Right cardiac atrium (tissue), 5 donors: ENCODE results near the gene TBX21. TPM values are rescaled to one million over a fixed set of nuclear protein-coding genes. Genes with fewer than 3 reads are reported as not detected.
"Not testable (repeated sequence)": the region's sequence is repeated elsewhere in the genome, so short reads cannot be mapped to it uniquely, and the experiment has no call there.

Experiments
- ATAC-seq, 2 donors: fragments of 200-7000 bp; cut with Tn5 transposase; one replicate each; pipeline versions ENCODE4 v1.8.0 to v1.9.1; 2020; ENCODE audit warnings: moderate library complexity in 2 of 2, mild to moderate bottlenecking in 1 of 2
- DNase-seq, 3 donors: peaks; one replicate each; pipeline ENCODE4 v3.0.0-alpha.2; 2020
- H3K27ac ChIP-seq: one replicate; pipeline ENCODE4 v1.5.1; 2013; ENCODE audit warnings: mild to moderate bottlenecking, low read length, control low read depth, moderate library complexity
- H3K27me3 ChIP-seq: one replicate; pipeline ENCODE4 v1.6.1; 2013; ENCODE audit not compliant: control insufficient read depth, insufficient read depth
- H3K4me1 ChIP-seq: one replicate; pipeline ENCODE4 v1.6.1; 2013; ENCODE audit warnings: low read length; ENCODE audit not compliant: control insufficient read depth, insufficient read depth
- H3K4me3 ChIP-seq: one replicate; pipeline ENCODE4 v1.5.1; 2013; ENCODE audit warnings: low read length, control low read depth
- H3K9me3 ChIP-seq: one replicate; pipeline ENCODE4 v1.6.1; 2013; ENCODE audit warnings: low read length; ENCODE audit not compliant: control insufficient read depth
- WGBS: extraction: QIAGEN DNeasy Blood & Tissue Kit; methylation state at CpG from one replicate; pipeline ENCODE4 v1.1.7; 2013; 5-methylcytosine and 5-hydroxymethylcytosine counted together
- intact Hi-C, 4 donors: fragments of 100-400 bp; cut with DNase I; formaldehyde crosslinking; loops; one replicate each; pipeline versions ENCODE4 v1.11.0 to v1.14.0; 2022 to 2023
- polyA plus RNA-seq: library from polyadenylated mRNA; stranded (reverse); fragments of 200-250 nt; gene quantifications from one replicate; pipeline ENCODE4 v1.2.3, GENCODE V29; 2013
- total RNA-seq, 4 donors: library from RNA; stranded (reverse); fragmentation: NEBNext Ultra II Directional; extraction: Animal tissue kit (Norgen Biotek cat#: 25700); gene quantifications; one replicate each; pipeline ENCODE4 v1.2.1, GENCODE V29; 2021
- donor health status: healthy with polysubstance abuse.
- donor health status: DM: no; HTN: yes; CAD: no.
- donor health status: DM: no; HTN: no; CAD: no.
- donor health status: DM: no; HTN: yes; CAD: no; lungs with severe emphysema.
- donor health status: DM: yes; HTN: yes; CAD: no.

TBX21 gene
- total and polyA plus RNA-seq, 5 donors = 0.14 to 0.60 (median 0.26) TPM; not detected in 1

DNA sequence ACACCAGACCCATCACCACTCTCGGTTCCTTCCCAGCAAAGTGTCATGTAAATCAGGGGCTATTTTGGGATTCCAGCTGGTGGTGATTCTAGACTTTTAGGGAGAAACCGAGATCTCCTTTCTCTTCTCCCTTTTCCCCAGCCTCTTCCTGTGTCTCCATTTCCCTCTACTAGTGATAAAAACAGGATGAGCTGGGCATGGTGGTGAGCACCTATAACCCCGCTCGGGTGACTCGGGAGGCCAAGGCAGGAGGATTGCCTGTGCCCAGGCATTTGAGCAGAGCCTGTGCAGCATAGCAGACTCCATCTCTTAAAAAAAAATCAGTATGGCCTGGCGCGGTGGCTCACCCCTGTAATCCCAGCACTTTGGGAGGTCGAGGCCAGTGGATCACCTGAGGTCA is 6.1 kb downstream of the TBX21 start:
- WGBS = 77% methylated on average over 8 of the region's 8 CpGs
- no peaks in the 10 kb centered on the region for H3K9me3 ChIP-seq
- H3K4me3 ChIP-seq = no peak overlapping the region
- DNase-seq (no peak), ATAC-seq (no peak)
- intact Hi-C loops = no loop called here
- H3K4me1 ChIP-seq = no peaks in the 10 kb centered on the region
- no peaks in the 10 kb centered on the region for H3K27me3 ChIP-seq
- H3K27ac ChIP-seq = no peak overlapping the region

DNA sequence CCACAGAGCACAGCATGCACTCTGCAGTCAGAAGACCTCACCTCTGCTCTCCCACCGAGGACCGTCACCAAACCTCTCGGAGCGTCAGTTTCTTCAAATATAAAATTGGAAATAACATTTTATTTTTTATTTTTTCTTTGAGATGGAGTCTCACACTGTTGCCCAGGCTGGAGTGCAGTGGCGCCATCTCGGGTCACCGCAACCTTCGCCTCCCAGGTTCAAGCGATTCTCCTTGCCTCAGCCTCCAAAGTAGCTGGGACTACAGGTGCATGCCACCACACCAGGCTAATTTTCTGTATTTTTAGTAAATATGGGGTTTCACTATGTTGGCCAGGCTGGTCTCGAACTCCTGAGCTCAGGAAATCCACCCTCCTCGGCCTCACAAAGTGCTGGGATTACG is 6.9 kb downstream of the TBX21 start:
- H3K4me1 ChIP-seq, H3K4me3 ChIP-seq, H3K27ac ChIP-seq, H3K27me3 ChIP-seq, DNase-seq, intact Hi-C loops, H3K9me3 ChIP-seq, ATAC-seq: not testable (repeated sequence)
- WGBS = 89% methylated on average over 12 of the region's 12 CpGs

DNA sequence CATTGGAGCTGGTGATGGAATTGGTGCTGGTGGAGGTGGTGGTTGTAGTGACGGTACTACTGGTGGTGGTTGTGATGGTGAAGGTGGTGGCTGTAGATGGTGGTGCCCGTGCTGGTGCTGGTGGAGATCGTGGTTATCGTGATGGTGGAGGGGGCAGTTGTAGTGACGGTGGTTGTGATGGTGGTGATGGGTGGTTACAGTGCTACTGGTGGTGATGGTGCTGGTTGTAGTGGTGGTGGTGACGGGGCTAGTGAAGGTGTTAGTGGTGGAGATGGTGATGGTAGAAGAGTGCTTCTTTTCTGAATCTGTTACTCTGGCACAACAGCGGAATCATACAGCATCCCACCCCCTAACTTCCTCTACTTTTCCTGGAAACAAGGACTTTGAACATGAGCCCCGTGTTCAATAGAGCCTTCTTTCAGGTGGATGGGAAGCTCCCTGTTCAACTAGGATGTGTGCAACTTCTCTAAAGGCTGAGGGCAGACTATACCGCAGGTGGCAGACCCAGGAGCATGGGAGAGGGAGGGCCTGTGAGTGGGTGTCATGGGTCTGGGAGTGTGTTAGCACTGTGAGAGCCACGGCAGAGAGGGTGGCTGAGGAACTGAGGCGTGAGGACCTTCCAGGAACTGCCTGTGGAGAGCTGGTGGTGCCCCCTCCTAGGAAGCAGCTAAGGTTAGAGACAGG is 8.2 kb downstream of the TBX21 start:
- WGBS = 86% methylated on average over 11 of the region's 11 CpGs
- Histone ChIP-seq H3K4me1 (no peaks in the 10 kb centered on the region), H3K9me3 (no peaks in the 10 kb centered on the region), H3K27me3 (no peaks in the 10 kb centered on the region), H3K27ac (no peak overlapping the region), H3K4me3 (no peak overlapping the region)
- intact Hi-C loops = no loop called here
- ATAC-seq (no peak), DNase-seq (no peak)

DNA sequence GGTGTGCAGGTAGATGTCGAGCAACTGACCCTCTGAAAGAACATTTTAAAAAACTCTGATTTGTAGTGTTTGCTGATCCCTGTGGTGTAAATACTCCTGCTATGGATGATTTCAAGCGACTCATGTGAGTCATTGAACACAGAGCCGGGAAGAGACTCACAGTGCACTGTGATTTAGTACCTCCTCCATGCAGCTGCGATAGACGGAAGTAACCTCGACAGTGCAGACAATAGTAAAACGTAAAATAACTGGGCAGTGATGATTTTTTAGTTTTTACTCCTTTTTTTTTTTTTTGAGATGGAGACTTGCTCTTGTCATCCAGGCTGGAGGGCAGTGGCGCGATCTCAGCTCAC is 8.7 kb downstream of the TBX21 start:
- Histone ChIP-seq H3K27ac (no peak overlapping the region), H3K9me3 (no peaks in the 10 kb centered on the region), H3K27me3 (no peaks in the 10 kb centered on the region), H3K4me3 (no peak overlapping the region), H3K4me1 (no peaks in the 10 kb centered on the region)
- intact Hi-C loops = no loop called here
- WGBS = 83% methylated on average over 9 of the region's 9 CpGs
- ATAC-seq (no peak), DNase-seq (no peak)

DNA sequence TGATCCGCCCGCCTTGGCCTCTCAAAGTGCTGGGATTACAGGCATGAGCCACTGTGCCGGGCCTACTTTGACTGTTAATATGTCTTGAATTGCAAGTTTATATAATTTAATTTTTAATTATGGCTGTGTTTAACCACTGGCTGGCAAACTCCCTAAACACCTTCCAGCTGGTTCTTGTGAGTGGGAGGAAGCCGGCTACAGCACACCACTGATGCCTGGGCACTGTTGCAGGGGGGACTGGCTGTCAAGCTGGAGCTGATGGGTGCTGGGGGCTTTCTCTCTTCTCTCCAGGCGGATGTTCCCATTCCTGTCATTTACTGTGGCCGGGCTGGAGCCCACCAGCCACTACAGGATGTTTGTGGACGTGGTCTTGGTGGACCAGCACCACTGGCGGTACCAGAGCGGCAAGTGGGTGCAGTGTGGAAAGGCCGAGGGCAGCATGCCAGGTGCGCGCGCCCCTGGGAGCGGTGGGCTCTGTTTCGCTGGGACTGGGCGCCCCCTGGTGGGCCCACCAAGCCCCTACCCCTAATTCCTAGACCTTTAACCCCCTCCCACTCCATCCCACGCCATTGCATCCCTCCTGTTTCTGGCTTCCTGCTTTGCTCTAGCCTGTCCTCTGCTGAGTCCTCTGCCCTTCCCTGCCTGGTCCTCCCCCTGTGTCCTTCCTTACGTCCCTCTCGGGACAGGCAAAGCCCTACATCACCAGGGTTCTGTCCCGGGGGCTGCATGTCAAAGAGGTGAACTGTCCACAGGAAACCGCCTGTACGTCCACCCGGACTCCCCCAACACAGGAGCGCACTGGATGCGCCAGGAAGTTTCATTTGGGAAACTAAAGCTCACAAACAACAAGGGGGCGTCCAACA is 9.5 kb downstream of the TBX21 start:
- intact Hi-C loops = no loop called here
- ATAC-seq = peak in 1 of 2 donors; percentile 27
- H3K27ac ChIP-seq = no peak overlapping the region
- no peaks in the 10 kb centered on the region for H3K4me1 ChIP-seq
- H3K9me3 ChIP-seq = no peaks in the 10 kb centered on the region
- H3K27me3 ChIP-seq = no peaks in the 10 kb centered on the region
- DNase-seq = peak in 1 of 3 donors; percentile 63
- H3K4me3 ChIP-seq = no peak overlapping the region
- 33% methylated on average over 26 of the region's 26 CpGs for WGBS

DNA sequence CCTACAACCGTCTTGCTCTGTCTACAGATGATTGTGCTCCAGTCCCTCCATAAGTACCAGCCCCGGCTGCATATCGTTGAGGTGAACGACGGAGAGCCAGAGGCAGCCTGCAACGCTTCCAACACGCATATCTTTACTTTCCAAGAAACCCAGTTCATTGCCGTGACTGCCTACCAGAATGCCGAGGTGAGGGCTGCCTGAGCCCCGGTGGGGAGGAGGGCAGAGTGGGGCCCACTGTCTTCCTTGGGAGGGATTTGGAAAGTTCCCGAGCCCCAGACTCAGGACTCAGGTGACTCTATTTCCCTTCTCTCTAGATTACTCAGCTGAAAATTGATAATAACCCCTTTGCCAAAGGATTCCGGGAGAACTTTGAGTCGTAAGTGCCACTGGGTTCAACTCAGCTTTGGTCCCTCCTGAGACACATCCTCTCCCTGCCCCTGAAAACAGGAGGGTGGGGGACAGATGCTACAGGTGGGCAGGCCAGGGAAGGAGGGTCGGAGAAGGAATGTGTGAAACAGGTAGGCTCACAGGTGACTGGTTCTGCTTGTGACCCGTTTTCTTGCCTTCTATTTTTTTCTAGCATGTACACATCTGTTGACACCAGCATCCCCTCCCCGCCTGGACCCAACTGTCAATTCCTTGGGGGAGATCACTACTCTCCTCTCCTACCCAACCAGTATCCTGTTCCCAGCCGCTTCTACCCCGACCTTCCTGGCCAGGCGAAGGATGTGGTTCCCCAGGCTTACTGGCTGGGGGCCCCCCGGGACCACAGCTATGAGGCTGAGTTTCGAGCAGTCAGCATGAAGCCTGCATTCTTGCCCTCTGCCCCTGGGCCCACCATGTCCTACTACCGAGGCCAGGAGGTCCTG is 11.4 kb downstream of the TBX21 start:
- WGBS = 54% methylated on average over 22 of the region's 22 CpGs
- ATAC-seq (no peak), DNase-seq (no peak)
- intact Hi-C loops = no loop called here
- no peak overlapping the region for H3K27ac ChIP-seq
- no peaks in the 10 kb centered on the region for H3K27me3 ChIP-seq
- no peaks in the 10 kb centered on the region for H3K4me1 ChIP-seq
- H3K9me3 ChIP-seq = no peaks in the 10 kb centered on the region
- H3K4me3 ChIP-seq = no peak overlapping the region

DNA sequence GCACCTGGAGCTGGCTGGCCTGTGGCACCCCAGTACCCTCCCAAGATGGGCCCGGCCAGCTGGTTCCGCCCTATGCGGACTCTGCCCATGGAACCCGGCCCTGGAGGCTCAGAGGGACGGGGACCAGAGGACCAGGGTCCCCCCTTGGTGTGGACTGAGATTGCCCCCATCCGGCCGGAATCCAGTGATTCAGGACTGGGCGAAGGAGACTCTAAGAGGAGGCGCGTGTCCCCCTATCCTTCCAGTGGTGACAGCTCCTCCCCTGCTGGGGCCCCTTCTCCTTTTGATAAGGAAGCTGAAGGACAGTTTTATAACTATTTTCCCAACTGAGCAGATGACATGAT is 12.0 kb downstream of the TBX21 start:
- no peak overlapping the region for H3K4me3 ChIP-seq
- intact Hi-C loops = no loop called here
- no peaks in the 10 kb centered on the region for H3K9me3 ChIP-seq
- DNase-seq = no peak
- 50% methylated on average over 10 of the region's 10 CpGs for WGBS
- no peaks in the 10 kb centered on the region for H3K27me3 ChIP-seq
- no peaks in the 10 kb centered on the region for H3K4me1 ChIP-seq
- ATAC-seq = peak; percentile 52 to 71
- H3K27ac ChIP-seq = no peak overlapping the region

DNA sequence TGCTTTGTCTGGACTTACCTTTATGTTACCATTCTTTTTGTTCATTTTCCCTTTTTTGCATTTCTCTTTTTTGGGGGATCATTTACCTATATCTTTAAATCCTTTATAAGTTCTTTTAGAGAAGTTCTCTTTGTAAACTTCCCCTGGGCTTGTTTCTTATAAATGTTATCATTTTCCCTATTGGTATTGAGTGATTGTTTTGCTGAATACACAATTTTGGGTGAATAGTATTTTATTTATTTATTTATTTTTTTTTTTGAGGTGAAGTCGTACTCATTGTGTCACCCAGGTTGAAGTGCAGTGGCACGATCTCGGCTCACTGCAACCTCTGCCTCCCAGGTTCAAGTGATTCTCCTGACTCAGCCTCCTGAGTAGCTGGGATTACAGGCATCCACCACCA is 18.4 kb downstream of the TBX21 start:
- no peak overlapping the region for H3K4me3 ChIP-seq
- WGBS = 88% methylated on average over 3 of the region's 3 CpGs
- intact Hi-C loops = no loop called here
- no peak overlapping the region for H3K27ac ChIP-seq
- H3K27me3 ChIP-seq = no peaks in the 10 kb centered on the region
- DNase-seq (no peak), ATAC-seq (no peak)
- H3K4me1 ChIP-seq = no peaks in the 10 kb centered on the region
- no peaks in the 10 kb centered on the region for H3K9me3 ChIP-seq

DNA sequence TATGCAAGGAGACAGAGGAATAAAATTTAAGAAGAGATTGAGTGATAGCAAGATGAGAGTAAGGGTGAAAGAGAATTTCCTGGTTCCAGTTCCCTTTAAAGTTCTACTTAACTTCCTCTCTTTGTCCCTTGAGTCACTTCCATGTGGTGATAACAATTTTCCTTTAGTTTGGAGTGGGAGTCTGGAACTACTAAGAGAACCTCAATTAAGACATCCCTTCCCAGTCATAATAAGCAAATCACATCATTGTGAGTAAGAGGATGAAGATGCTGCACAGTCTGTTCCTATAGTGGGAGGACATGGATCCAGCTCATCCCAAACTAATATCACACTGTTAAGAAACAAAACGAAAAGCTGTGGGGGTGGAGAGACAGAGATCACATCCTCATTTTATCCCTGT is 24.4 kb downstream of the TBX21 start:
- 39% methylated on average over 1 of the region's 1 CpG for WGBS
- H3K27me3 ChIP-seq = no peaks in the 10 kb centered on the region

DNA sequence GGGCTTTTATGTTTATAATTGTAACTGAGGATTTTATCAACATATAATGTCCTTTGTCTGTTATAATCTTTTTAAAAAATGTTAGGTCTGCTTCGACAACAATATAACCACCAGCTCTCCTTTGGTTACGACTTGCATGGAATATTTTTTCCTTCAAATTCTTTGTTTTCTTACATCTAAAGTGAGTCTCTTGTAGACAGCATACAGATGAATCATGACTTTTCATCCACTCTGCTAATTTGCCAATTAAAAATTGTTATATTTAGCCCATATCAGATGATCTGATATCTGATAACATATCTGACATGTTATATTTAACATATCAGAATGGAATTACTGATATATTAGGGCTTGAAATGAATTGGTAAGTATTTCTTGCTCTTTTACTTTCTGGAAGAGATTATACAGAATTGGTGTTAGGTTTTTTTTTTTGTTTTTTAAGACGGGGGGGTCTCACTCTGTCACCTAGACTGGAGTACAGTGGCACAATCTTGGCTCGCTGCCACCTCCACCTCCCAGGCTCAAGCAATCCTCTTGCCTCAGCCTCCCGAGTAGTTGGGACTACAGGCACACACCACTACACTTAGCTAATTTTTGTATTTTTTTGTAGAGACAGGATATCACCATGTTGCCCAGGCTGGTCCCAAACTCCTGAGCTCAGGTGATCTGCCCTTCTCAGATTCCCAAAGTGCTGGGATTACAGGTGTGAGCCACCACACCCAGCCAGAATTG is 27.5 kb downstream of the TBX21 start:
- no peaks in the 10 kb centered on the region for H3K9me3 ChIP-seq
- ATAC-seq = no peak

More for the DNA sequence above, 24.4 kb downstream of the TBX21 start:
- no peak overlapping the region for H3K4me3 ChIP-seq
- no peak for DNase-seq
- H3K27ac ChIP-seq = no peak overlapping the region
- intact Hi-C loops = no loop called here
- no peak for ATAC-seq
- no peaks in the 10 kb centered on the region for H3K9me3 ChIP-seq
- H3K4me1 ChIP-seq = no peaks in the 10 kb centered on the region

More for the DNA sequence above, 27.5 kb downstream of the TBX21 start:
- intact Hi-C loops = no loop called here
- Histone ChIP-seq H3K4me3 (no peak overlapping the region), H3K4me1 (no peaks in the 10 kb centered on the region), H3K27ac (no peak overlapping the region), H3K27me3 (peaks cover 3% of the 10 kb centered on the region)
- no peak for DNase-seq
- 72% methylated on average over 5 of the region's 5 CpGs for WGBS
